Measurements from ENCODE around the gene SFMBT1. TPM values are rescaled to one million over a fixed set of nuclear protein-coding genes. Genes with fewer than 3 reads are reported as not detected.
A peak's percentile ranks its signal among the peaks of the same experiment; 100 is the strongest.

SFMBT1 gene
- total RNA-seq, 1 experiment from 2014 or later = 14.8 TPM

DNA sequence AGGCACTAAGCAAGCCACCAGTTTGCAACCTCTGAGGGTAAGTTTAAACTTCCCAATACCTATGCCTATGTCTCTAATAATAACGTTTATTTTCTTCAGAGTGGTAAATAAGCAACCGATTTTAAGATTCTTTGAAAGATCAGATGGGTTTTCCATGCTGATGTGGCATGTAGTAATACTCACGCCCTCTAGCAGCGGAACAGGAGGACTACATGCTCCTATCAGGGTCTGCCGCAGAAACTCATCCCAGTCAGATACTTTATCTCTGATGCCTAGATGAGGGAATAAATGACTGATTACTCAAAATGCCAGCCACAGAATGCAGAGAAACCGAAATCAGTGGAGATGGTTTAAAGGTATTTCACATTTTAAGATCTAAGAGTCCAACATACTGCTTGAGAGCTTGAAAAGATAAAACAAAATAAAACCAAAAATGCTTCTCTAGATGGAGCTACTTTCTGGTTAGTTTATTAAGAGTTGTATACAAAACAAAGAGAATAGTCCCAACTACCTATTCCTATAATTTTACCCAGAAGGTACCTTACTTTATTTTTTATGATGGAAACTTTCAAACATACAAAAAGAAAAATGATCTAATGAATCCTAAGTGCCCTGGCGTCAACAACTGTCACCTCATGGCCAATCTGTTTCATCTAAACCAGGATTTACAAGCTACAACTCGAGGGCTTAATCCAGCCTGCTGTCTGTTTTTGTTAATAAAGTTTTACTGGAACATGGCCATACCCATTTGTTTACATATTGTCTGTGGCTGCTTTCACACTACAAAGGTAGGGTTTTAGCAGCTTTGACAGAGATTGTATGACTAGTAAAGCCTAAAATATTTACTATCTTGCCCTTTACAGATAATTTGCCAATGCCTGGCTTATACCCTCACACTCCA, 111.0 kb downstream of the SFMBT1 start:
- Histone ChIP-seq H3K9me2 (ENCODE audit: insufficient read depth) (no peaks in the 10 kb centered on the region), H3K36me3 (ENCODE audit: control insufficient read depth in 1 of 2, insufficient read depth in 2 of 2, low read length in 2 of 2) (no peaks in the 10 kb centered on the region; a peak in 1 of 4 replicates), H3K9ac (ENCODE audit: low read length) (no peak overlapping the region), H3K9me3 (ENCODE audit: control insufficient read depth in 1 of 2, insufficient read depth in 1 of 2, low read depth in 1 of 2, low read length in 2 of 2) (no peaks in the 10 kb centered on the region), H4K20me1 (ENCODE audit: insufficient read depth) (peaks cover 8% of the 10 kb centered on the region; the same call in 1 of the 2 replicates), H3K4me1 (ENCODE audit: control insufficient read depth in 1 of 2, insufficient read depth in 2 of 2, low read length in 2 of 2) (no peaks in the 10 kb centered on the region), H3K4me2 (ENCODE audit: low read length) (no peak overlapping the region), H3K4me3 (replicated peaks in 1 of 2; ENCODE audit: low read depth in 1 of 2, low read length in 2 of 2) (no peak overlapping the region), H3K27ac (ENCODE audit: low read depth, low read length) (no peak overlapping the region), H3K79me2 (ENCODE audit: insufficient read depth, low read length) (no peaks in the 10 kb centered on the region), H2AFZ (ENCODE audit: low read depth, low read length, poor library complexity, severe bottlenecking) (no peak overlapping the region), H3K27me3 (ENCODE audit: insufficient read depth, low read length) (no peaks in the 10 kb centered on the region)
- BruUV-seq (replicated peaks) = no TSS peak
- POLR2A ChIA-PET = no interaction called here
- intact Hi-C loops (cut with micrococcal nuclease) = loop anchor here (5.0 to 10.0 kb wide), 2 partner anchors 140 to 193 kb away; no protein-coding TSS in a partner anchor
- DNase-seq (ENCODE audit: low read depth, low spot score) (peak; percentile 23), ATAC-seq (peak; percentile 98)
- CTCF ChIA-PET = interaction anchor here (0.7 to 1.2 kb wide), 5 partner anchors 8 to 135 kb away, joined by 3 read pairs; no protein-coding TSS in a partner anchor
- RAD21 ChIA-PET (ENCODE audit: low non-redundant PET in 1 of 2, low total read pairs in 2 of 2, uncharacterized antibody in 2 of 2, unreplicated experiment in 2 of 2) = no interaction called here
- TF ChIP-seq EZH2 (IDR thresholded peaks at IDR 0.05) (no peak), RAD21 (IDR thresholded peaks at IDR 0.05; ENCODE audit: low read depth) (peak; percentile 52)
- TF ChIP-seq, protein P1, sequence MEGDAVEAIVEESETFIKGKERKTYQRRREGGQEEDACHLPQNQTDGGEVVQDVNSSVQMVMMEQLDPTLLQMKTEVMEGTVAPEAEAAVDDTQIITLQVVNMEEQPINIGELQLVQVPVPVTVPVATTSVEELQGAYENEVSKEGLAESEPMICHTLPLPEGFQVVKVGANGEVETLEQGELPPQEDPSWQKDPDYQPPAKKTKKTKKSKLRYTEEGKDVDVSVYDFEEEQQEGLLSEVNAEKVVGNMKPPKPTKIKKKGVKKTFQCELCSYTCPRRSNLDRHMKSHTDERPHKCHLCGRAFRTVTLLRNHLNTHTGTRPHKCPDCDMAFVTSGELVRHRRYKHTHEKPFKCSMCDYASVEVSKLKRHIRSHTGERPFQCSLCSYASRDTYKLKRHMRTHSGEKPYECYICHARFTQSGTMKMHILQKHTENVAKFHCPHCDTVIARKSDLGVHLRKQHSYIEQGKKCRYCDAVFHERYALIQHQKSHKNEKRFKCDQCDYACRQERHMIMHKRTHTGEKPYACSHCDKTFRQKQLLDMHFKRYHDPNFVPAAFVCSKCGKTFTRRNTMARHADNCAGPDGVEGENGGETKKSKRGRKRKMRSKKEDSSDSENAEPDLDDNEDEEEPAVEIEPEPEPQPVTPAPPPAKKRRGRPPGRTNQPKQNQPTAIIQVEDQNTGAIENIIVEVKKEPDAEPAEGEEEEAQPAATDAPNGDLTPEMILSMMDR (IDR thresholded peaks at IDR 0.05 in 2 of 3, conservative IDR thresholded peaks at IDR 0.05 in 1 of 3; ENCODE audit: borderline replicate concordance in 1 of 3, insufficient read depth in 1 of 3, low read depth in 2 of 3, low read length in 2 of 3) = peak; percentile 53 to 78 (median 76); a peak in 5 of 6 replicates

DNA sequence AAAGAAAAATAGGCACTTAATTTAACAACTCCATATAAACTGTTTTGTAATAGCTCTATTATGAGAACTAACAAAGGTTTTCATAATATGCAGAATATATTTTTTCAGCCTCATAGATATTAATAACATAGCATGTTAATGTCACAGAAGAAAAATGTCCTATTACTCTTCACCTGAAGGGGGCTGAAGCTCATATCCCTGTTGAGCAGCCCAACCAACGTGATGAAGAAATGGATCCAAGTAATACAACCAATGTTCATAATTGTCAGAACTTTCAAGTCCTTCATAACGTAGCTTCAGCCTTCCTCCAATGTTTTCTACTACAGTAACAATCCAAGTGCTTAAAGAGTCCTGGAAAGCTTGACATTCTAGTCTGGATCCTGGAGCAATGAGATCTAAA, 114.0 kb downstream of the SFMBT1 start:
- no peaks in the 10 kb centered on the region for H3K9me2 ChIP-seq (ENCODE audit: insufficient read depth)
- ChIA-PET CTCF (interaction anchor here (1.3 kb wide), 1 partner anchor 62 kb away, joined by 3 read pairs; no protein-coding TSS in a partner anchor), POLR2A (no interaction called here), RAD21 (ENCODE audit: low non-redundant PET in 1 of 2, low total read pairs in 2 of 2, uncharacterized antibody in 2 of 2, unreplicated experiment in 2 of 2) (no interaction called here)
- H3K79me2 ChIP-seq (ENCODE audit: insufficient read depth, low read length) = no peaks in the 10 kb centered on the region
- no peak overlapping the region for H2AFZ ChIP-seq (ENCODE audit: low read depth, low read length, poor library complexity, severe bottlenecking)
- intact Hi-C loops (cut with micrococcal nuclease) = loop anchor here (5.0 to 10.0 kb wide), 2 partner anchors 143 to 190 kb away; no protein-coding TSS in a partner anchor
- BruUV-seq (replicated peaks) = no TSS peak
- H3K36me3 ChIP-seq (ENCODE audit: control insufficient read depth in 1 of 2, insufficient read depth in 2 of 2, low read length in 2 of 2) = no peaks in the 10 kb centered on the region
- H3K27me3 ChIP-seq (ENCODE audit: insufficient read depth, low read length) = no peaks in the 10 kb centered on the region
- no peaks in the 10 kb centered on the region for H3K9me3 ChIP-seq (ENCODE audit: control insufficient read depth in 1 of 2, insufficient read depth in 1 of 2, low read depth in 1 of 2, low read length in 2 of 2)
- H3K27ac ChIP-seq (ENCODE audit: low read depth, low read length) = no peak overlapping the region
- no peaks in the 10 kb centered on the region for H3K4me1 ChIP-seq (ENCODE audit: control insufficient read depth in 1 of 2, insufficient read depth in 2 of 2, low read length in 2 of 2)
- H4K20me1 ChIP-seq (ENCODE audit: insufficient read depth) = peaks cover 8% of the 10 kb centered on the region; the same call in 1 of the 2 replicates
- H3K4me3 ChIP-seq (replicated peaks in 1 of 2; ENCODE audit: low read depth in 1 of 2, low read length in 2 of 2) = no peak overlapping the region
- ATAC-seq (no peak), DNase-seq (ENCODE audit: low read depth, low spot score) (no peak)
- no peak overlapping the region for H3K4me2 ChIP-seq (ENCODE audit: low read length)
- TF ChIP-seq TCF7L2 (IDR thresholded peaks at IDR 0.05; ENCODE audit: borderline replicate concordance, extremely low read depth, insufficient read depth, insufficient read length) = no peak
- no peak for TF ChIP-seq EGR1 (IDR thresholded peaks at IDR 0.05; ENCODE audit: low read depth)
- no peak for TF ChIP-seq EZH2phosphoT487 (IDR thresholded peaks at IDR 0.05; ENCODE audit: borderline replicate concordance)
- TF ChIP-seq, protein P2, sequence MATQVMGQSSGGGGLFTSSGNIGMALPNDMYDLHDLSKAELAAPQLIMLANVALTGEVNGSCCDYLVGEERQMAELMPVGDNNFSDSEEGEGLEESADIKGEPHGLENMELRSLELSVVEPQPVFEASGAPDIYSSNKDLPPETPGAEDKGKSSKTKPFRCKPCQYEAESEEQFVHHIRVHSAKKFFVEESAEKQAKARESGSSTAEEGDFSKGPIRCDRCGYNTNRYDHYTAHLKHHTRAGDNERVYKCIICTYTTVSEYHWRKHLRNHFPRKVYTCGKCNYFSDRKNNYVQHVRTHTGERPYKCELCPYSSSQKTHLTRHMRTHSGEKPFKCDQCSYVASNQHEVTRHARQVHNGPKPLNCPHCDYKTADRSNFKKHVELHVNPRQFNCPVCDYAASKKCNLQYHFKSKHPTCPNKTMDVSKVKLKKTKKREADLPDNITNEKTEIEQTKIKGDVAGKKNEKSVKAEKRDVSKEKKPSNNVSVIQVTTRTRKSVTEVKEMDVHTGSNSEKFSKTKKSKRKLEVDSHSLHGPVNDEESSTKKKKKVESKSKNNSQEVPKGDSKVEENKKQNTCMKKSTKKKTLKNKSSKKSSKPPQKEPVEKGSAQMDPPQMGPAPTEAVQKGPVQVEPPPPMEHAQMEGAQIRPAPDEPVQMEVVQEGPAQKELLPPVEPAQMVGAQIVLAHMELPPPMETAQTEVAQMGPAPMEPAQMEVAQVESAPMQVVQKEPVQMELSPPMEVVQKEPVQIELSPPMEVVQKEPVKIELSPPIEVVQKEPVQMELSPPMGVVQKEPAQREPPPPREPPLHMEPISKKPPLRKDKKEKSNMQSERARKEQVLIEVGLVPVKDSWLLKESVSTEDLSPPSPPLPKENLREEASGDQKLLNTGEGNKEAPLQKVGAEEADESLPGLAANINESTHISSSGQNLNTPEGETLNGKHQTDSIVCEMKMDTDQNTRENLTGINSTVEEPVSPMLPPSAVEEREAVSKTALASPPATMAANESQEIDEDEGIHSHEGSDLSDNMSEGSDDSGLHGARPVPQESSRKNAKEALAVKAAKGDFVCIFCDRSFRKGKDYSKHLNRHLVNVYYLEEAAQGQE (IDR thresholded peaks at IDR 0.05; ENCODE audit: low read depth) = no peak
- TF ChIP-seq, protein P1 (IDR thresholded peaks at IDR 0.05 in 2 of 3, conservative IDR thresholded peaks at IDR 0.05 in 1 of 3; ENCODE audit: borderline replicate concordance in 1 of 3, insufficient read depth in 1 of 3, low read depth in 2 of 3, low read length in 2 of 3) = peak in 2 of 3 experiments; percentile 25 to 32; a peak in 4 of 6 replicates
- no peak for TF ChIP-seq POLR2AphosphoS5 (IDR thresholded peaks at IDR 0.05; ENCODE audit: low read depth, low read length)
- H3K9ac ChIP-seq (ENCODE audit: low read length) = no peak overlapping the region
